ENCODE data around the gene HM13. TPM values are rescaled to one million over a fixed set of nuclear protein-coding genes. Genes with fewer than 3 reads are reported as not detected.
A peak's percentile ranks its signal among the peaks of the same experiment; 100 is the strongest.
"Not testable (repeated sequence)": the region's sequence is repeated elsewhere in the genome, so short reads cannot be mapped to it uniquely, and the experiment has no call there.

The HM13 gene, protein sequence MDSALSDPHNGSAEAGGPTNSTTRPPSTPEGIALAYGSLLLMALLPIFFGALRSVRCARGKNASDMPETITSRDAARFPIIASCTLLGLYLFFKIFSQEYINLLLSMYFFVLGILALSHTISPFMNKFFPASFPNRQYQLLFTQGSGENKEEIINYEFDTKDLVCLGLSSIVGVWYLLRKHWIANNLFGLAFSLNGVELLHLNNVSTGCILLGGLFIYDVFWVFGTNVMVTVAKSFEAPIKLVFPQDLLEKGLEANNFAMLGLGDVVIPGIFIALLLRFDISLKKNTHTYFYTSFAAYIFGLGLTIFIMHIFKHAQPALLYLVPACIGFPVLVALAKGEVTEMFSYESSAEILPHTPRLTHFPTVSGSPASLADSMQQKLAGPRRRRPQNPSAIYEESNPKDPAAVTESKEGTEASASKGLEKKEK
- 10 to 100 TPM; 31.7 to 45.7 TPM for total RNA-seq

GRCh38 chr20:31514154-31515071 lies at the start of gene HM13:
Gene HM13, plus strand, starts transcription at chr20:31514442. Its CDS starts 110 bp downstream, at chr20:31514552.
- peak within 1 kb of the TSS; percentile 81 to 95 for H3K4me3 ChIP-seq
- peaks cover 12% of the 10 kb centered on the region for H3K36me3 ChIP-seq
- TF ChIP-seq CTCF (IDR thresholded peaks at IDR 0.05): peak; percentile 99
- peaks cover 0 to 32% of the 10 kb centered on the region in 2 donors for H3K4me1 ChIP-seq
- H3K27ac ChIP-seq: peak within 1 kb of the TSS; percentile 78 to 80
- no peaks in the 10 kb centered on the region for H3K9me3 ChIP-seq
- peak; percentile 93 for DNase-seq (ENCODE audit: low spot score)
- H3K27me3 ChIP-seq: no peaks in the 10 kb centered on the region

DNA sequence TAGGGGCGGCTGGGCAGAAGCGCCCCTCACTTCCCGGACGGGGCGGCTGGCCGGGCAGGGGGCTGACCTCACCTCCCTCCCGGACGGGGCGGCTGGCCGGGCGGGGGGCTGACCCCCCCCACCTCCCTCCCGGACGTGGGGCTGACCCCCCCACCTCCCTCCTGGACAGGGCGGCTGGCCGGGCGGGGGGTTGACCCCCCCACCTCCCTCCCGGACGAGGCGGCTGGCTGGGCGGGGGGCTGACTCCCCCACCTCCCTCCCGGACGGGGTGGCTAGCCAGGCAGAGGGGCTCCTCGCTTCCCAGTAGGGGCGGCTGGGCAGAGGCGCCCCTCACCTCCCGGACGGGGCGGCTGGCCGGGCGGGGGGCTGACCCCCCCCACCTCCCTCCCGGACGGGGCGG lies 43.3 kb upstream of the HM13 start:
- H3K4me3 ChIP-seq; H3K36me3 ChIP-seq; H3K9me3 ChIP-seq; H3K27ac ChIP-seq; DNase-seq (ENCODE audit: low spot score); H3K27me3 ChIP-seq: not testable (repeated sequence)
- peaks cover 0 to 12% of the 10 kb centered on the region in 2 donors for H3K4me1 ChIP-seq

GRCh38 chr20:31472395-31473330 lies 41.6 kb upstream of the HM13 start:
- no peak overlapping the region for H3K4me3 ChIP-seq
- H3K27me3 ChIP-seq: no peaks in the 10 kb centered on the region
- no peak for DNase-seq (ENCODE audit: low spot score)
- H3K4me1 ChIP-seq: peaks cover 0 to 14% of the 10 kb centered on the region in 2 donors
- H3K36me3 ChIP-seq: no peaks in the 10 kb centered on the region
- no peaks in the 10 kb centered on the region for H3K9me3 ChIP-seq
- TF ChIP-seq CTCF (IDR thresholded peaks at IDR 0.05): no peak
- H3K27ac ChIP-seq: no peak overlapping the region

- Histone ChIP-seq H3K27me3 (no peaks in the 10 kb centered on the region), H3K4me1 (peaks cover 0 to 14% of the 10 kb centered on the region in 2 donors), H3K36me3 (no peaks in the 10 kb centered on the region), H3K27ac (no peak overlapping the region), H3K9me3 (no peaks in the 10 kb centered on the region), H3K4me3 (no peak overlapping the region)
- no peak for DNase-seq (ENCODE audit: low spot score)
- TF ChIP-seq CTCF (IDR thresholded peaks at IDR 0.05): no peak
Measured at GRCh38 chr20:31473331-31474096, 40.7 kb upstream of the HM13 start.

DNA sequence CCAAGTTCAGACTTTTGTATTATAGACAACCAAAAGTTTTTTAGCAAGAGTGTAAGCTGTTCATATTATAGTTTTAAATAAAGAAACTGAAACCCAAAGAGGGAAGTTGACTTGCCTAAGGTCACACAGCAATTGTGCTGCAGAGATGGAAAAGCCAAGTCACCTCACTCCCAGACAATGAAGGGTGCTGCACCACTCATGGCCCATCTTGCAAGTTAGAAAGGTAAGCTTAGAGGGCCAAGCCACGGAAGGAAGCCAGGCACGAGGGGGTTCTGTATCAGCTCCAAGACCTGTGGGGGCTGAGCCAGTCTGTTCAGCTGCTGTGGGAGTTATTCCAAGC lies 40.2 kb upstream of the HM13 start:
- H3K4me1 ChIP-seq: peaks cover 0 to 14% of the 10 kb centered on the region in 2 donors
- H3K27ac ChIP-seq: no peak overlapping the region
- no peak for TF ChIP-seq CTCF (IDR thresholded peaks at IDR 0.05)
- H3K27me3 ChIP-seq: no peaks in the 10 kb centered on the region
- H3K36me3 ChIP-seq: no peaks in the 10 kb centered on the region
- no peak for DNase-seq (ENCODE audit: low spot score)
- no peaks in the 10 kb centered on the region for H3K9me3 ChIP-seq
- no peak overlapping the region for H3K4me3 ChIP-seq
